Suppressor macrophage (primary cell): ENCODE results near the gene BCL11B.
"Not testable (repeated sequence)": the region's sequence is repeated elsewhere in the genome, so short reads cannot be mapped to it uniquely, and the experiment has no call there.

Source experiments
- DNase-seq, 4 experiments: peaks; one replicate each; pipeline ENCODE4 v3.0.0-alpha.2; 2020 to 2022

The BCL11B gene

GRCh38 chr14:99236386-99237138 lies 35.4 kb downstream of the BCL11B start:
- DNase-seq = no peak

- DNase-seq = no peak
Measured at GRCh38 chr14:99235582-99236320, 36.2 kb downstream of the BCL11B start.

DNA sequence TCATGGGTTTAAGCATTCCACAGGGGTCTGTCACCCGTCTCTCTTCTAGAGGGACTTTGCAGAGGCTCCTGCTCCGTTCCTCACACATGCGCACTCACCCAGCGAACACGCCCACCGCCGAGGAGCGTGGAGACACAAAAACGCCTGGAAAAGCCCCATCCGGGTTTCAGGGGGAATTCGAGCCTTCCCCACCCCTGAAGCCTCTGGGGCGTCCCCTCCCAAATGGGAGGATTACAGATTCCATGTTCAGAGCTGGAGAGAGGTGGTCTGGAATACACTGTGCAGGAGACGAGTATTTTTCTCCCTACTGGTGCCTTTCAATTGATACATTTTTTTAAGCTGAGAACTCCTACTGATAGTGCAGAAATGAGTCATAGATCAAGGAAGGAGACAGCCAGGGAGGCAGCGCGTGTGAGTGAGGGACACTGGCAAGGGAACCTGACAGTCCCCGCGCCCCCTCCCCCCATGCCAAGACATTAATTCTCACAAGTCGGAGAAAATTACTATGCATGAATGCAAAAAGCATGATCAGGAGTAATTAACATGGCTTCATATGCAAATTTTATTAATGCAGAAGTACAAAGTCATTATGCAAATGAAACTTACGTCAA lies 36.9 kb downstream of the BCL11B start:
- no peak for DNase-seq

DNA sequence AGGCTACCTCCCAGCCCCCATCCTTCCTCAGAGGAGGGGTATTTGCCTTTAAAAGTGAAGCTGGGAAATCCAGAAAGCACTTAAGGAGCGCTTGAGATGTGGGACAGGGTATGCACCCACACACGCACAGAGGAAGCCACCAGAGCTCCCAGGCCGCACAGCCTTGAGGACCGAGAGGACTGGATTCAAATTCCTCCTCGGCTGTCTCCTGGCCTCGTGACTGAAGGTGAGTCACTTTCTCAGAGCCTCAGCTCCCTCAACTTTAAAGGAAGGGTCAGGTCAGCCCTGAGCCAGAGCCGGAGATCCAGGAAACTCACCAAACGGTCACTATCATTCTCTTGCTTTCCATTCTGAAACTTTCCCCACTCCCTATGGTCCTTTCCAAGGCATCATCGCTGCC lies 37.6 kb downstream of the BCL11B start:
- DNase-seq = no peak

DNA sequence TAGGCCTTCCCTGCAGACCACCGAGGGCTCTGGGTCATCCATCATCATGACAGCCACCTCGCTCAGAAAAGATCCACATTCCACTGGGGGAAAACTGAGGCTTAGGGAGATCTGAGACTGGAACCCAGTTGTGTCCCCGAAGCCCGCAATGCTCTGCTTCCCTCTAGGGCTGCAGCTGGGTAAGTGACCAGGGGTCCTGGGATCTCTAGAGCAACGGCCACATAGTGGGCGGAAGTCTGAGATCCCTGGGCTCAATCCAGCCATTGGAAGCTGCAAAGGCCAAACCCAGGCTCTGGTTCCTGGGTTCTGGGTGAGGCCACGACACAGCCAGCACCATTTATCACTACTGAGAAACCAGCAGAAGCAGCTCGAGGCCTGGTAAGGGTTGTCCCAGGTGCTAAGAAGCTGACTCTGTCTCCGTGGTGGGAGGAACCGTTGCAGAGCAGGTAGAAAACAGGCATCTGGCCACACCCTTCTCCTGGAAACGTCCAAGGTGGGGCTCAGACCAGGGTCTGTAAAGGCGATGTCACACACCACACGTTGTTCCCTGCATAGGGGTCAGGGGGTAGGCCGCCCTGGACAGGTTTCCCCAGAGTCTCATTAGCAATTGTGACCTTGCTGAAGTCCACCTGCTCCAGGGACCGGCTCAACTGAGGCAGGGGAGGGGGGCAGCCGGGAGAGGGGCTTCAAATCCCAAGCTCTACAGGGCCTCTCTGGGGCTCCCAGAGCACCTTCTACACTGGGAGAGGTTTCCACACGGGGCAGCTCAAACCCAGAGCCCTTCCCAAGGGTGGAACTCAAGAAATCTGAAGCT lies 38.6 kb downstream of the BCL11B start:
- no peak for DNase-seq

GRCh38 chr14:99232714-99233214 lies 39.2 kb downstream of the BCL11B start:
- no peak for DNase-seq

GRCh38 chr14:99231850-99232713 lies 39.9 kb downstream of the BCL11B start:
- no peak for DNase-seq

- DNase-seq = no peak
Measured at GRCh38 chr14:99231161-99231849, 40.7 kb downstream of the BCL11B start.

DNA sequence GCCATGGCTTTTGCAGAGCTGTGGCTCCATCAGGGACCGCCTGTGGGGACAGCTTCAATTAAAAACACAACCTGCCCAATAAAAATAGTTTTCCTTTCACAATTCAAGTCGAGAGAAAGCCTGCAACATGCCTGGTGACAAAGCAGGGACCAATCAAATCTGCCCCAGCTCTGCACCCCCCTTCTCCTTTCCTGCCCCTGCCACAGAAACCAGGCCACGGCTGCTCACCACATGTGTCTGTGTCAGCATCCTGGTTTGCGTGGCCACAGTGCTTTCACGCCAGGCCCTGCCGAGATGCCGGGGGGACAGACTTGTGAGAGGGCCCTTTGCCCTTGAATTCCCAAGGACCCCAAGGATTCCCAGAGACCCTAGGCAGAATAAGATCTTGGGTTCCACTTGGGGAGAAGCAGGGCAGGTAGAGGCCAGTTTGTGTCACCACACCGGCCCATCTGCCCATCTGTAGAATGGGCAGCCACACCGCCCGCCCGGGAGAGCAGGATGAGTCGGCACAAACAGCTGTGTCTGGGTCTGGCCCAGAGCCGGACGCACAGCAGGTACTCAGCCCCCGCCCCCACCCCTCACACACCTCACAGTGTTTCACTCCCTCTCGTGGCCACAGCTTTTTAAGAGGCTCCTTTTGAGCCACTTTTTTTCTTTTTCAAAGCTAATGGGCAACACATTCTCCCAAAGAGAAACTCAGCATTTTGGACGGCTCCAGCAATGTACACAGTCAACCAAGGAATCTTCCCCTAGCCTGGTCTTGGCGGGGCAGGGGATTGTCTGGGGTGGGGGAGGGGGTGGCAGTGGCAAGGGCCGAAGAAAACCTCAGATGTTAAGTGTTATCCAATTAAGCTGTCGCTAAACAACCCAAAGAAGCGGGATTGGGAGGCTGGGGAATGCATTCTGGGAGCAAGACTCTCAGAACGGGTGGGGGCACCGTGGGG lies 41.5 kb downstream of the BCL11B start:
- no peak for DNase-seq

DNA sequence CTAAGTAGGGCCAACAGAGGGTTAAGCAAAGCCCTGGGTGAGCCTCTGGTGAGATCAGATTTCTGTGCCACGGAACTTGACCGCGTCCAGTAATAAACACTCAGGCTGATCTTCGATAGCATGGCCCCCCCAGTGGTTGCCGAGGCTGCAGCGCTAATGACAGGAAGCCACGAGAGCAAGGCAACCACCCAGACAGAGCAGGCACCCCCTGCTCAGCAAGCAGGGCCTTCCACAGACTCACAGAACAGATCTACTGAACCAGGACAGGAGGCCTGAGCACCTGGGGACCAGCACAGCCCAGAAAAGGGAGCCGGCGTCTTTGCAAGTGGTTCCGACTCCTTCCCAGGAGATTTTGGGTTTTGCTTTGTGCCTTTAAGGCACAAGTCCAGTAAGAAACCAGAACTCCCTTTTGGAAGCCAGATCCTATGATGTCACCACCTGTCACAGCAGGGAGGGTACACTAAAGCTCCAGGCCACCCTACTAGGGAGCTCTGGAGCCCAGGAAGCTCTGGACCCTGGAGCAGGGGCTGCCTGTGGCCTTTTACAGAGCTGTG lies 42.3 kb downstream of the BCL11B start:
- DNase-seq = no peak

DNA sequence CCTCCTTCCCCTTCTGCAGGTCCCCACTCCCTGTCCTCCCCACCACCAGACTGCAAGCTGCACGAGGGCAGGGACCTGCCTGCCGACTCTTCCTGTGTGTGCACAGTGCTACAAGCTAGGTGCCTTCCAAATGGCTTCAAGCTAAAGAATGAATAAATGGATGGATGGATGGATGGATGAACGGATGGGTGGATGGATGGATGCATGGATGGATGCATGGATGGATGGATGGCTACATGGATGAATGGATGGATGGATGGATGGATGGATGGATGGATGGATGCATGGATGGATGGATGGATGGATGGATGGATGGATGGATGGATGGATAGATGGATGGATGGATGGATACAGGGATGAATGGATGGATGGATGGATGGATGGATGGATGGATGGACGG lies 43.2 kb downstream of the BCL11B start:
- not testable (repeated sequence) for DNase-seq

DNA sequence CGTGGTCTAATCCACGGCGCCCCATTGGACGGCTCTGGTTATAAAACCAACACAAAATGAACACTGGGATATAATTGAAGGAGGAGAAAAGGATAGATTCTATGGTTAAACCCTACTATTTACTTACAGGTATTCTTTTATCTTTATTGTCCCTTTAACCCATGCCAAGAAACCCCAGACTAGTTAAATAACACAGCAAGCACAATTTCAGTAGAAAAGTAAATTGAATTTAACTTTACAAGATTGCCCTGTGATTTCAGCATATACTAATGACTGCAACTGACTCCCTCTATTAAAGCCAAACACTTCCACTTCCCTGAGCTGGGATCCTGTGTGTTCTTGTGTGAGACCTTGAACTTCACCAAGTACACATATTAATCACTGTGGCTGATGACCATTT lies 45.3 kb downstream of the BCL11B start:
- no peak for DNase-seq

- DNase-seq = no peak
Measured at GRCh38 chr14:99225436-99226203, 46.4 kb downstream of the BCL11B start.

DNA sequence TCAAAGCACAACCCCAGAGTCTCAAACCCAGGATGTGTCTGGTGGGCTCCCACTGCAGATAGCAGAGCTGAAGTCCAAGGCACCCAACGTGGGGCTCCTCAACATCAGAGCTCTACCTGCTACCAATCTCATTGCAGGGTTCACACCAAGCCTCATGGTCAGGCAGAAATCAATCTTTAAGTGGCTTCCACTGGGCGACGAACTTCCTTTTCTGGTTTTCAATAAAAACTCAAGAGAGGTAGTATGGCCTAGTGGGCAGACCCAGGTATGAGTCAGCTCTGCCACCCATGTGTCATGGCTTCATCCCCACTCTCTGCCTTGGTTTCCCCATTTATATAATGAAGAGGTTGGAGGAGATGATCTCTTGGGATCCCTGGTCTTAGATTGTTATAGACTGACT lies 47.0 kb downstream of the BCL11B start:
- DNase-seq = no peak

DNA sequence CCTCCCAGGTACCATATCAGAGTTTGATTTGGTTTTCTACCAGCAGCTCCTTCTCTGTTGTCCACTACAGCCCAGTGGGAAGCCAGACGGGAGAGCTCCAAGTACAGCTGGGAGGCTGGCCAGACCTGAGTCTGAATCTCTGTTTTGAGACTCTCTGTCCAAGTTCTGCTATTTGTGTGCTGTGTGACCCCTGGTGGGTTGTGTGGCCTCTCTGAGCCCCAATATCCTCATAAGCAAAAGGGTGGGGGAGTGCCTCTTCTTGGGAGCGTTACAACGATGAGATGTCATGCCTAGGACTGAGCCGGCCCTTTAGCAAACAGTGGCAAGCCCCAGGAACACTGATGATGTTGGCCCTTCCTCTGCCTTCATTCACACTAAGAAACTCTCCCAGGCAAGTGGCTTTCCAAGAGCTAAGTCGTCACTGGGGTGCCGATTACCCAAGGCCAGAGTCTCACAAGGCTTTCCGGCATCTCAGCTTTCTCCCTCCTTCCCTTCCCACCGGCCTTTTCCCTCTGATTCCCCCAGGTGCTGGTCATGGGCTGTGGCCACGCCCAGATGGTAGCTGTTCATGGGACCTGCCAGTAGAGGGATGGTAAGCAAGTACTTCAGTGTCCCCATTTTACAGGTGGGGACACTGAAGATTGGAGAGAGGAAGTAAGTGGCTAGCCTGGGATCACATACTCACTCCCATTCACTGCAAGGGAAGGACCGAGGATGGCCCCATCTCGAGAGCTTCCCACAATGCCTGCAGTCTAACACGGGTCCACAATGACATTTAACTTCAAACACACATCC lies 47.7 kb downstream of the BCL11B start:
- DNase-seq = no peak

- DNase-seq = no peak
Measured at GRCh38 chr14:99221445-99221844, 50.6 kb downstream of the BCL11B start.

GRCh38 chr14:99217066-99217955 lies 54.7 kb downstream of the BCL11B start:
- no peak for DNase-seq
